ENCODE results near the gene TMEM132E. TPM values are rescaled to one million over a fixed set of nuclear protein-coding genes. Genes with fewer than 3 reads are reported as not detected.

The TMEM132E gene
- total RNA-seq, 1 donor = under 0.01 TPM

DNA sequence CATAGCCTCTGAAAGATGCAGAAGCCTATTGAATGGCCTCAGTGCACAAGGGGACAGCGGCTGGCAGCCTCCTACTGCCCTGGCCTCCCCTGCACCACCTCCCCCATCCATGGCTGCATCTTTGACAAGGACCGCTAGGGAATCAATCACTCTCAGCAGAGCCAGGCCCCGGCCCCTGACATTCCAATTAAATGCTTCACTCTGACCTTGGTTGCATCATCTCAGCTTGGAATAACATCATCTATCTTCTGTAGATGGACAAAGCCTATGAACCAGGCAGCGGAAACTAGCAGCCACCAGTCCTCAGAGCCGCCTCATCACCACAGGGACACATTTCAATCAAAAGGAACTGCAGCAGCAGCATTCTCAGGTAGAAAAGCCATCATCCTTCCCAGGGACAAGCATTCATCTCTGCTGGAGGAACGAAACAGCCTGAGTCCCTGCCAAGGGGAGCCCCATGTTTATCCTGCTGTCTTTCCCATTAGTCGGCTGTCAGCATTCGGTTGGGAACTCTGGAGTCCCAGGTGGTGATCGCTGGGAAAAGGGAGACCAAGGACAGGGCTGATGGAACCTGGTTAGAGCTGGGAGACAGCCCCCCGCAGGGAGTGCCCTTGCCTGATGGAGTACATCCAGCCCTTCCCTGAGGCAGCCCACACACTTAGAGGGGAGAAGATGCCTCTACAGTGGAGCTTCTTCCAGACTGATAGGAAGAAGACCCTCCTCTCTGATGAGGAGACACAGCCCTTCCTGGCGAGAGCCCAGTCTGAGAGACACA is 11.5 kb upstream of the TMEM132E start:
- no peak for DNase-seq (ENCODE audit: low read depth)
- TF ChIP-seq, protein P1, sequence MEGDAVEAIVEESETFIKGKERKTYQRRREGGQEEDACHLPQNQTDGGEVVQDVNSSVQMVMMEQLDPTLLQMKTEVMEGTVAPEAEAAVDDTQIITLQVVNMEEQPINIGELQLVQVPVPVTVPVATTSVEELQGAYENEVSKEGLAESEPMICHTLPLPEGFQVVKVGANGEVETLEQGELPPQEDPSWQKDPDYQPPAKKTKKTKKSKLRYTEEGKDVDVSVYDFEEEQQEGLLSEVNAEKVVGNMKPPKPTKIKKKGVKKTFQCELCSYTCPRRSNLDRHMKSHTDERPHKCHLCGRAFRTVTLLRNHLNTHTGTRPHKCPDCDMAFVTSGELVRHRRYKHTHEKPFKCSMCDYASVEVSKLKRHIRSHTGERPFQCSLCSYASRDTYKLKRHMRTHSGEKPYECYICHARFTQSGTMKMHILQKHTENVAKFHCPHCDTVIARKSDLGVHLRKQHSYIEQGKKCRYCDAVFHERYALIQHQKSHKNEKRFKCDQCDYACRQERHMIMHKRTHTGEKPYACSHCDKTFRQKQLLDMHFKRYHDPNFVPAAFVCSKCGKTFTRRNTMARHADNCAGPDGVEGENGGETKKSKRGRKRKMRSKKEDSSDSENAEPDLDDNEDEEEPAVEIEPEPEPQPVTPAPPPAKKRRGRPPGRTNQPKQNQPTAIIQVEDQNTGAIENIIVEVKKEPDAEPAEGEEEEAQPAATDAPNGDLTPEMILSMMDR (IDR thresholded peaks at IDR 0.05; ENCODE audit: insufficient read depth, low read length) = no peak
- H3K4me3 ChIP-seq (ENCODE audit: low read depth, low read length) = no peak overlapping the region

- DNase-seq (ENCODE audit: low read depth) = no peak
- H3K4me3 ChIP-seq (ENCODE audit: low read depth, low read length) = no peak overlapping the region
- TF ChIP-seq, protein P1 (IDR thresholded peaks at IDR 0.05; ENCODE audit: insufficient read depth, low read length) = no peak
Observed at GRCh38 chr17:34568953-34569352, 10.4 kb upstream of the TMEM132E start.

GRCh38 chr17:34569591-34569990 is 9.8 kb upstream of the TMEM132E start:
- no peak for DNase-seq (ENCODE audit: low read depth)
- TF ChIP-seq, protein P1 (IDR thresholded peaks at IDR 0.05; ENCODE audit: insufficient read depth, low read length) = no peak

GRCh38 chr17:34570506-34570905 is 8.9 kb upstream of the TMEM132E start:
- no peak overlapping the region for H3K4me3 ChIP-seq (ENCODE audit: low read depth, low read length)
- TF ChIP-seq, protein P1 (IDR thresholded peaks at IDR 0.05; ENCODE audit: insufficient read depth, low read length) = no peak
- no peak for DNase-seq (ENCODE audit: low read depth)

More at GRCh38 chr17:34569591-34569990, 9.8 kb upstream of the TMEM132E start:
- no peak overlapping the region for H3K4me3 ChIP-seq (ENCODE audit: low read depth, low read length)

GRCh38 chr17:34571428-34572130 is 7.8 kb upstream of the TMEM132E start:
- TF ChIP-seq, protein P1 (IDR thresholded peaks at IDR 0.05; ENCODE audit: insufficient read depth, low read length) = no peak
- H3K4me3 ChIP-seq (ENCODE audit: low read depth, low read length) = no peak overlapping the region
- no peak for DNase-seq (ENCODE audit: low read depth)

GRCh38 chr17:34572483-34572882 is 6.9 kb upstream of the TMEM132E start:
- H3K4me3 ChIP-seq (ENCODE audit: low read depth, low read length) = no peak overlapping the region
- TF ChIP-seq, protein P1 (IDR thresholded peaks at IDR 0.05; ENCODE audit: insufficient read depth, low read length) = no peak

More at GRCh38 chr17:34572483-34572882, 6.9 kb upstream of the TMEM132E start:
- DNase-seq (ENCODE audit: low read depth) = no peak
